ENCODE data around the gene FUT1. TPM values are rescaled to one million over a fixed set of nuclear protein-coding genes. Genes with fewer than 3 reads are reported as not detected.

The FUT1 gene
- polyA plus RNA-seq, 1 donor (not counting 4 experiments of a cell fraction or from before 2014, with no cell fraction given): 3.7 TPM

GRCh38 chr19:48757089-48757675 is 4.7 kb upstream of the FUT1 start:
- no peak overlapping the region for H3K27ac ChIP-seq (ENCODE audit: control insufficient read depth, insufficient read depth, low read length)
- H2AFZ ChIP-seq (ENCODE audit: control insufficient read depth, low read length): no peak overlapping the region
- no peak for DNase-seq (ENCODE audit: low read depth, low spot score)
- no peaks in the 10 kb centered on the region for H3K79me2 ChIP-seq (ENCODE audit: control insufficient read depth, insufficient read depth, low read length)
- H3K4me2 ChIP-seq (ENCODE audit: control insufficient read depth, extremely low read depth, insufficient read depth, low read depth, low read length): no peak overlapping the region
- dilution Hi-C loops (cut with MboI; ENCODE audit: extremely low pct_ligation_motif_present, low sequenced_read_pairs): no loop called here
- no peaks in the 10 kb centered on the region for H3K9me3 ChIP-seq (ENCODE audit: control insufficient read depth, low read depth, low read length)
- H3K4me1 ChIP-seq (ENCODE audit: control insufficient read depth, extremely low read depth, insufficient read depth, low read length): peaks cover 9% of the 10 kb centered on the region
- no peaks in the 10 kb centered on the region for H3K36me3 ChIP-seq (ENCODE audit: control insufficient read depth in 2 of 2, extremely low read depth in 1 of 2, insufficient read depth in 2 of 2, low read length in 2 of 2)
- no peak overlapping the region for H3K4me3 ChIP-seq (ENCODE audit: control insufficient read depth in 2 of 3, extremely low read depth in 1 of 3, insufficient read depth in 2 of 3, low read depth in 1 of 3, low read length in 3 of 3)
- TF ChIP-seq CTCF (optimal IDR thresholded peaks at IDR 0.05 in 1 of 3, IDR thresholded peaks at IDR 0.05 in 1 of 3, conservative IDR thresholded peaks at IDR 0.05 in 1 of 3; ENCODE audit: extremely low read depth in 1 of 3, insufficient read depth in 2 of 3, low read length in 3 of 3) (no peak), EZH2 (IDR thresholded peaks at IDR 0.05; ENCODE audit: low read length) (no peak)
- no peaks in the 10 kb centered on the region for H3K9me1 ChIP-seq (ENCODE audit: control insufficient read depth, extremely low read depth, insufficient read depth, low read length)
- no peak for FAIRE-seq
- no peaks in the 10 kb centered on the region for H4K20me1 ChIP-seq (ENCODE audit: control insufficient read depth, extremely low read depth, insufficient read depth, low read length)
- H3K27me3 ChIP-seq (ENCODE audit: control insufficient read depth, extremely low read depth, insufficient read depth, low read length): peaks cover 10% of the 10 kb centered on the region
- H3K9ac ChIP-seq (ENCODE audit: control insufficient read depth, extremely low read depth, insufficient read depth, low read length): no peak overlapping the region

GRCh38 chr19:48756686-48757085 is 4.2 kb upstream of the FUT1 start:
- Histone ChIP-seq H3K27ac (ENCODE audit: control insufficient read depth, insufficient read depth, low read length) (no peak overlapping the region), H3K36me3 (ENCODE audit: control insufficient read depth in 2 of 2, extremely low read depth in 1 of 2, insufficient read depth in 2 of 2, low read length in 2 of 2) (no peaks in the 10 kb centered on the region), H3K27me3 (ENCODE audit: control insufficient read depth, extremely low read depth, insufficient read depth, low read length) (peaks cover 8% of the 10 kb centered on the region), H3K79me2 (ENCODE audit: control insufficient read depth, insufficient read depth, low read length) (no peaks in the 10 kb centered on the region), H2AFZ (ENCODE audit: control insufficient read depth, low read length) (no peak overlapping the region), H4K20me1 (ENCODE audit: control insufficient read depth, extremely low read depth, insufficient read depth, low read length) (no peaks in the 10 kb centered on the region), H3K4me2 (ENCODE audit: control insufficient read depth, extremely low read depth, insufficient read depth, low read depth, low read length) (no peak overlapping the region), H3K4me3 (ENCODE audit: control insufficient read depth in 2 of 3, extremely low read depth in 1 of 3, insufficient read depth in 2 of 3, low read depth in 1 of 3, low read length in 3 of 3) (no peak overlapping the region), H3K9ac (ENCODE audit: control insufficient read depth, extremely low read depth, insufficient read depth, low read length) (no peak overlapping the region), H3K9me3 (ENCODE audit: control insufficient read depth, low read depth, low read length) (no peaks in the 10 kb centered on the region), H3K4me1 (ENCODE audit: control insufficient read depth, extremely low read depth, insufficient read depth, low read length) (peaks cover 9% of the 10 kb centered on the region), H3K9me1 (ENCODE audit: control insufficient read depth, extremely low read depth, insufficient read depth, low read length) (no peaks in the 10 kb centered on the region)
- FAIRE-seq: no peak
- DNase-seq (ENCODE audit: low read depth, low spot score): no peak
- dilution Hi-C loops (cut with MboI; ENCODE audit: extremely low pct_ligation_motif_present, low sequenced_read_pairs): no loop called here
- no peak for TF ChIP-seq EZH2 (IDR thresholded peaks at IDR 0.05; ENCODE audit: low read length)
- TF ChIP-seq CTCF (optimal IDR thresholded peaks at IDR 0.05 in 1 of 3, IDR thresholded peaks at IDR 0.05 in 1 of 3, conservative IDR thresholded peaks at IDR 0.05 in 1 of 3; ENCODE audit: extremely low read depth in 1 of 3, insufficient read depth in 2 of 3, low read length in 3 of 3): no peak
